Limb (tissue), 2 donors: ENCODE data around the gene PLXNB3.

ENCODE experiments used
- DNase-seq, 2 donors: peaks; one replicate each; pipeline ENCODE4 v3.0.0-alpha.2; 2016; ENCODE audit errors: extremely low spot score in 2 of 2

PLXNB3 gene

GRCh38 chrX:153791104-153791852, 27.2 kb downstream of the PLXNB3 start:
- no peak for DNase-seq

GRCh38 chrX:153792368-153792767, 28.3 kb downstream of the PLXNB3 start:
- no peak for DNase-seq

DNA sequence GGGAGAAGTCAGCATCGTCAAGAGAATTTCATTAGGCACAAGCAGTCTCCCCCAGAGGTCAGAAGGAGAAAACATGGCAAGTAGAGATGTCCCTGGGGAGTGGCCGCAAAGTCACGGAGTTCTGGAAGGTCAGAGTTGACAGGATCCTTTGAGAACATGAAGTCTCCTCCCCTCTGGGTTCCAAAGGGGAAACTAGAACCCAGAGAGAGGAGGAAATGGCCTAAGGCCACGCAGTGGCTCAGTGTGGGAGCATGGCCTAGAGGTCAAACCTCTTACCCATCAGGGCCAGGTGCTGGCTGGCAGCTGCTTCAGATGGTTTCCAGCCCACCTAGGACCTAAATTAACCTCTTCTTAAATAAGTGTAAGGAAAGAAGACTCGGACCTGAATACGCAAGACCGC, 29.2 kb downstream of the PLXNB3 start:
- no peak for DNase-seq

DNA sequence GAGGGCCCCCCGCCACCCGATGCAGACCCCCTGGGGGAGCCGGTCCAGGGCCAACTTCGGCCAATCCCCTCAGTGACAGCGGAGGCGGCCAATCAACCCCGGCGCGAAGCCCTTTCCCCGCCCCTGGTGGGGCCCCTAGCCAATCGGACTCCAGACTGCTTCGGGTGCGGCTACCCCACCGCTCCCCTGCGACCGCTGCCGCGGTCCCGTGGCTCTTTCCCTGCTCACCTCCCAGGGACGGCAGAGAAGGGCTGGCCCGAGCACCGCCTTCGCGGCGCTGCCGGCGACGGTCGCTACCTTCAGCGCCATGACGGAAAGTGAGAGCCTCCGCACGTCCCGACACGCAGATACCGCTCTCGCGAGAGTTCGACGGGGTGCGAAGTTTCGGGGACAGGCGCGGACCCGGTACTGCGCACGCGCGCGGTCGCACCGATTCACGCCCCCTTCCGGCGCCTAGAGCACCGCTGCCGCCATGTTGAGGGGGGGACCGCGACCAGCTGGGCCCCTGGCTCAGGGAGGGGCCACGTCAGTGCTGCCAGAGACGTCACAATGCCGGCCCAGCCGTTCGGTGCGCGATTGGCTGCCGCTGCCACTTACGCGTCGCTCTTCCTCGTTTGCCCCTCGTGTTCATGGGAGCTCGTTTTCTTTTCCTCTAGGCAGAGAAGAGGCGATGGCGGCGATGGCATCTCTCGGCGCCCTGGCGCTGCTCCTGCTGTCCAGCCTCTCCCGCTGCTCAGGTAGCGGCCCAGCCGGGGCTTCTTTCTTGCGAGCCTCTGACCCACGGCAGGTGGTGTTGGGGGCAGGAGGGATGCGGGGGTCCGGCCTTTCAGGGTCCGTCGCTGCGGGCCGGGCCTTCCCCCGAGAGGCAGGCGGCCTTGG, 30.2 kb downstream of the PLXNB3 start, which contains the start of the genes IDH3G and SSR4:
IDH3G (minus strand) TSS at position 358 of the 879 bp plus-strand sequence; CDS start at position 309, 49 bp downstream.
SSR4 (plus strand) TSS at position 651 of the 879 bp plus-strand sequence; CDS start at position 671, 20 bp downstream.
- peak; percentile 94 to 96 for DNase-seq

GRCh38 chrX:153794897-153795816, 31.1 kb downstream of the PLXNB3 start:
- no peak for DNase-seq

GRCh38 chrX:153797415-153798015, 33.5 kb downstream of the PLXNB3 start:
- DNase-seq: no peak

DNA sequence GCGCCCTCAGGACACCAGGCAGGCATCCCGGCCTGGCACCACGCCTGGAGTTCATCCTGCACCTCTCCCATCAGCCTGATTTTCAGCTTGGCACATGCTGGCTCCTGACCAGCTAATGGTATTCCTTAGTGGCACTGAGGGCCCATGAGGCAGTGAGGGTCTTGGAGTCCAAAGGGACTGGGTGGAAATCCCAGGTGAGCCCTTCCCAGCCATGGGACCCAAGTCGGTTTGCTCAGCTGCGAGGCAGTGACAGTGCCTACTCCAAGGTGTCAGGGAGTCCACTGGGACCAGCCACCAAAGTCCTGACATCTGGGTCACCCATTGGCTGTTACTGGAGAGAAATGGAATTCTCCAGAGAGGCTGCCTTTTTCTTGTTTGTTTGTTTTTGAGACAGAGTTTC, 35.3 kb downstream of the PLXNB3 start:
- DNase-seq: no peak

DNA sequence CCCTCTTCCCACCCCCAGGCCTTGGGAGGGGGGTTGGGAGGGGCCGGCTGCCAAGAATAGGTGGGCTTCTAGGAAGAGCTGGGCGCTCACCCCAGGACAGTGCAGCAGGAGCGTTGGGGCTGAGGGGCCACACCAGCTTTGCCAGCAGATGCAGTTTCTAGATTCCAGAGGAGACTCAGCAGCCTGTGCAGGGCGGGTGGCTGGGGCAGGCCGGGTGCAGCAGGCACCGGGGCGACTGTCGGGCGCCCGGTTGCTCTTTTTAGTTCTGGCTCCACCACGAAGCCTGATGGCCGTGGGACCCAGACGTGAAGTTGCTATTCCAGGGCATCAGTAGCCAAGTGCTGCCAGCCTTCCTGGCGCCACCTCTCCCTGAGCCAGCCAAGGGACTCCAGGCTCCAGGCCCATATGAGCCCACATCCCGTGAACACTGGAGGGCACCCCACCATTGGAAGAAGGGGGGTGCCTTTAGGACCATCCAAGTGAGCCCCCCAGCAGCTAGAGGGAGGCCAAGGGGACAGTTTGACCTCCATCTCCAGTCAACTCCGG, 36.2 kb downstream of the PLXNB3 start:
- no peak for DNase-seq

DNA sequence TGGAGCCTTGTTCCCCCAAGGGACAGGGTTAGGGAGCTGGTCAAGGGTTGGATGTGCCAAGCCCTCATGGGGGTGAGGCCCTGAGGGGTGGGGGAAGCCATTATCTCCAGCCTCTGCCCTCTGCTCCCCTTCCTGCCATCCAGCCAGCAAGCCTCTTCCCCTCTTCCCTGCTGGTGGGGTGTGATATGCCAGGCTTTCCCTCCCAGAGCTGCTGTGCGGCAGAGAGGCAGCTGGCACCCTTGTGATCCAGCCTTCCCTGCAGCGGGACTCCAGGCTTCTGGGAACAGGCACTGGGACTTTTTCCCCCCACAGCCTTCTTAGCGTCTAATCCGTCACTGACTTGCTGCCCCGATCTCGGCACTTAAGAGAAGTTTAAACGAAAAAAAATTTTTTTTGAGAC, 36.7 kb downstream of the PLXNB3 start:
- no peak for DNase-seq

- DNase-seq: no peak
Measured at GRCh38 chrX:153801669-153802068, 37.6 kb downstream of the PLXNB3 start.

- DNase-seq: no peak
Measured at GRCh38 chrX:153802513-153803045, 38.5 kb downstream of the PLXNB3 start.

GRCh38 chrX:153803211-153804099, 39.4 kb downstream of the PLXNB3 start:
- DNase-seq: no peak

- no peak for DNase-seq
Measured at GRCh38 chrX:153804100-153804595, 40.1 kb downstream of the PLXNB3 start.

DNA sequence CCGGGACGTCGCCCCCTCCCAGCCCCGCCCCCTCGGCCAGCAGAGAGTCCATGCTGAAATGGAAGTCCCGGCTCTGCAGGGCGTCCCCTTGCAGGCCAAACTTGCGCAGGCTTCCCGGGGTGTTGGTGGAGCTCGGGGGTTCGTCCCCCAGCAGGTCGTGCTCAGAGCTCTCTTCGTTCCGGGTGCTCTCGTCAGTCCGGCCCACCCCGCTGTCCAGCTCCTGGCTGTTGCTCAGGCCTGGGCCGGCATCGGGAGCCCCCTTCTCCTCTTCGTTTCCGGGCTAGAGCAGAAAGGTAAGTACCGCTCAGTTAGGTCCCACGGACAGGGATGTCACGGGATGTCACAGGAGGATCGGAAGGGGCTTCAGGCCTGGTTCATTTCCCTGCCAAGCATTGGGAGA, 40.6 kb downstream of the PLXNB3 start:
- no peak for DNase-seq

DNA sequence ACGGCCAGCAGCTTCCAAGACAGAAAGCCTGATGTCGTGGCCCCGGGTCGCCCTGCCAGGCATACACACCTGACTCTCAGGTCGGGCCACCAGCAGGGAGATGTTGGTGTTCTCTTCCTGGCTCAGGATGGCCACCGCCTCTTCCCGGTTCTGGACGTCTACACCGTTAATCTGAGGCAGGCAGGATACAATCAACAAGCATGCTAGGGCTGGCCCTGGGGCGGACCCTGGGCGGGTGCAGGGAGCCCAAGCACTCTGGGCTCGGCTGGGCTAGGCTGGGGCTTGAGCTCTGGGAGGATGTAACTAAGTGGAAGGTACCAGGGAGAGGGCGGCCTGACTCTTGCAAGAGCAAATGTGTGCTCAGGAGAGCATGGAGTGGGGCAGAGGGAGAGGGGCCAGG, 41.4 kb downstream of the PLXNB3 start:
- no peak for DNase-seq

DNA sequence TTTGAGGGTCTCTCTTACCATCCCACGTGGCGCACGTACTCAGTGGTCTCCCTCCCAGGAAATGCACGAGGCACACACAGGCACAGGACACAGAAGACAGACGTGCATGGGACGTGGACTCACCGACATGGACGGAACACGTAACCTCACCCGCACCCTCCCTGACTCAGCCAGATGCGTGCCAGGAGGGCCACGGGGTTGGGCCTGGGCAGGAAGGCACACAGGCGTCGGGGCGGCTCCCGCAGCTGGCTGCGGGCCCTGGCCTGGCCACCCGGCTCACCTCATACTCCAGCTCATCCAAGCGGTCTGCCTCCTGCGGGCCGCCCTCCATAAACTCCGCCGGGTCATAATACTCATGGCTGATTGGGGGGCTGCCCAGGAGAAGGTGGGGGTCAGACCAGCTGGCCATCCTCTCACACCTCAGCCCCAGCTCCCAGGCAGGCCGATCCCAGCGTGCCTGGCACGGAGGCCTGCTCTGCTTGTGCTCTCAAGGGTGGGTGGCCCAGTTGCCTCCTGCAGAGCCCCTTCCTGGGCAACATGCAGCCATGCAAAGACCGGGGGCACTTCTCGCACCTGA, 43.0 kb downstream of the PLXNB3 start:
- DNase-seq: no peak

DNA sequence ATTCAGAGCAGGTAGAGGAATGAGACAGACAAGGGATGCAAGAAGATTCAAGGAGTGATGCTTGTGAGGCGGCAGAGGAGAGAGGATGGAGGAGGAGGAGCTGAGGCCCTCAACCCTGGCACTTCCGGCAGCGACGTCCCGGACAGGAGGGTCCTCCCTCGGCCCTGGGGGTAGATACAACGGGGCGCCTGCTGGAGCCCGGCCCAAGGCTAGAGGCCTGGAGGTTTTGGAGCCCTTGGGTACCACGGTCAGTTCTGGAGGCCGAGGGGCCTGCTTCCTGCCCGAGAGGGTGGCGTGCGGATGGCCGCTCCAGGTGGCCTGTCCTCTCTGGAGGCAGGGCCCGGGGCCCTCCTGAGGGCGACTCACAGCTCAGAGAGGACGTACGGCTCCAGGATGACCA, 43.9 kb downstream of the PLXNB3 start:
- no peak for DNase-seq

DNA sequence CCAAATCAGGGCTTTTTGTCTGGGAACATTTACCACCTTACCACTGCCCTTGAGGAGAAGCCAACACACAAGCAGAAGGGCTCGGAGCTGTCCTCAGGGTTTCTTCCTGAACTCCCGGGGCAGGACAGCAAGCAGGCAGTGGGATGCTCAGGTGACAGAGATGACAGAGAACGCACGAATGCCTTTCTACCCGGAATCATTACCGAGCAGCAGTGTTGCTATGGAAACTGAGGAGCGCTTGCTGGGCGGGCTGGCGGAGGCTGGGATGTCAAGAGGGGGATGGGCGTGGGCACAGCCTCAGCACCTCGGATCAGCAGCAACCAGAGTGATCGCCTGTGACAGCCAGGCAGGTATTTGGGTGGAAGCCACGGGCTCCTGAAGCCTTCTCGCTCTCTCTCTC, 48.2 kb downstream of the PLXNB3 start:
- no peak for DNase-seq

DNA sequence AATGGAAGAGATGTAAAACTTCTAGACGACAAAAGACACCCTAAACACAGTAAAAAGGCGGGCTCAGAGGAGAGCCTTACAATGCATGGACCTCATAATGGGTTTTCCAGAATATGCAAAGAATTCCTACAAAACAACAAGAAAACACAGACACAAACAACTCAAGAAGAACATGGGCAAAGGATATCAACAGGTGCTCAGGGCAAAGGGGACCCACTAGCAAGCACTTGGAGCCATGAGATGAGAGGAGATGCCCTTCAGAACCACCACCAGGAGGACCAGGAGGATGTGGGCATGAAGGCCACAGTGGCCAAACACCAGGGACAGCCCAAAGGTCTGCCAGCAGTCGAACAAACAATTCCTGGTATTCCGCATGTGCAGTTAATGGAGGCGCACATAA, 49.1 kb downstream of the PLXNB3 start:
- no peak for DNase-seq
